Smooth muscle cell (in vitro differentiated cells): ENCODE measurements around the gene RPH3AL. TPM values are rescaled to one million over a fixed set of nuclear protein-coding genes. Genes with fewer than 3 reads are reported as not detected.

Experiments used
- DNase-seq: peaks from one replicate; lab custom pipeline; 2025; ENCODE audit not compliant: unreplicated experiment; lab: John Stamatoyannopoulos, UW
- H2AFZ ChIP-seq: fragments of 200-600 bp; sonication (generic); 2 replicates; pipeline ENCODE4 v1.6.0; 2016; ENCODE audit warnings: antibody characterized with exemption, low read depth, mild to moderate bottlenecking
- H3F3A ChIP-seq: fragments of 200-600 bp; sonication (generic); 2 replicates; pipeline ENCODE4 v1.6.0; 2017; ENCODE audit warnings: antibody characterized with exemption, low read depth
- H3K27ac ChIP-seq: fragments of 200-600 bp; sonication (generic); 2 replicates; pipeline ENCODE4 v1.5.1; 2016; ENCODE audit warnings: low read depth, mild to moderate bottlenecking
- H3K27me3 ChIP-seq: fragments of 200-600 bp; sonication (generic); 2 replicates; pipeline ENCODE4 v1.6.1; 2016; ENCODE audit warnings: low read depth, mild to moderate bottlenecking
- H3K36me3 ChIP-seq: fragments of 200-600 bp; sonication (generic); 2 replicates; pipeline ENCODE4 v1.5.1; 2016; ENCODE audit warnings: low read depth
- H3K4me1 ChIP-seq: fragments of 200-600 bp; sonication (generic); 2 replicates; pipeline ENCODE4 v1.5.1; 2016; ENCODE audit warnings: low read depth
- H3K4me2 ChIP-seq: fragments of 200-600 bp; sonication (generic); 2 replicates; pipeline ENCODE4 v1.6.0; 2016; ENCODE audit warnings: mild to moderate bottlenecking
- H3K4me3 ChIP-seq: fragments of 200-600 bp; sonication (generic); 2 replicates; pipeline ENCODE4 v1.5.1; 2016; ENCODE audit warnings: mild to moderate bottlenecking
- H3K79me2 ChIP-seq: fragments of 200-600 bp; sonication (generic); 2 replicates; pipeline ENCODE4 v1.6.0; 2016; ENCODE audit warnings: low read depth, mild to moderate bottlenecking
- H3K9ac ChIP-seq: fragments of 200-600 bp; sonication (generic); 2 replicates; pipeline ENCODE4 v1.6.0; 2016; ENCODE audit warnings: low read depth
- H3K9me3 ChIP-seq: fragments of 200-600 bp; sonication (generic); replicated peaks from 2 replicates; pipeline ENCODE4 v1.5.1; 2016; ENCODE audit warnings: low read depth
- H4K20me1 ChIP-seq: fragments of 200-600 bp; sonication (generic); 2 replicates; pipeline ENCODE4 v1.6.0; 2016; ENCODE audit warnings: low read depth
- WGBS: methylation state at CpG from one replicate; pipeline ENCODE4 v1.1.7; 2016; ENCODE audit warnings: low lambda C conversion rate; 5-methylcytosine and 5-hydroxymethylcytosine counted together
- polyA plus RNA-seq: library from polyadenylated mRNA; unstranded; fragments of >200 nt; fragmentation: Nextera tagmentation; extraction: Ambion mirVana; gene quantifications from 2 replicates; pipeline ENCODE4 v1.2.1, GENCODE V29; 2016
- total RNA-seq: library from RNA; depleted of rRNA; stranded (reverse); fragments of >200 nt; gene quantifications from 2 replicates; pipeline ENCODE4 v1.2.3, GENCODE V29; 2014
- TF ChIP-seq, protein P1 (sequence below): fragments of 200-600 bp; sonication (generic); IDR thresholded peaks from 2 replicates; pipeline ENCODE4 v1.5.1; 2017; ENCODE audit warnings: borderline replicate concordance, mild to moderate bottlenecking, antibody characterized with exemption; ENCODE audit not compliant: insufficient read depth, poor library complexity, severe bottlenecking

Gene RPH3AL
- total and polyA plus RNA-seq, 2 experiments from 2014 or later = 1.8 to 3.3 TPM

- TF ChIP-seq, protein P1, sequence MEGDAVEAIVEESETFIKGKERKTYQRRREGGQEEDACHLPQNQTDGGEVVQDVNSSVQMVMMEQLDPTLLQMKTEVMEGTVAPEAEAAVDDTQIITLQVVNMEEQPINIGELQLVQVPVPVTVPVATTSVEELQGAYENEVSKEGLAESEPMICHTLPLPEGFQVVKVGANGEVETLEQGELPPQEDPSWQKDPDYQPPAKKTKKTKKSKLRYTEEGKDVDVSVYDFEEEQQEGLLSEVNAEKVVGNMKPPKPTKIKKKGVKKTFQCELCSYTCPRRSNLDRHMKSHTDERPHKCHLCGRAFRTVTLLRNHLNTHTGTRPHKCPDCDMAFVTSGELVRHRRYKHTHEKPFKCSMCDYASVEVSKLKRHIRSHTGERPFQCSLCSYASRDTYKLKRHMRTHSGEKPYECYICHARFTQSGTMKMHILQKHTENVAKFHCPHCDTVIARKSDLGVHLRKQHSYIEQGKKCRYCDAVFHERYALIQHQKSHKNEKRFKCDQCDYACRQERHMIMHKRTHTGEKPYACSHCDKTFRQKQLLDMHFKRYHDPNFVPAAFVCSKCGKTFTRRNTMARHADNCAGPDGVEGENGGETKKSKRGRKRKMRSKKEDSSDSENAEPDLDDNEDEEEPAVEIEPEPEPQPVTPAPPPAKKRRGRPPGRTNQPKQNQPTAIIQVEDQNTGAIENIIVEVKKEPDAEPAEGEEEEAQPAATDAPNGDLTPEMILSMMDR = no peak
- no peaks in the 10 kb centered on the region for H4K20me1 ChIP-seq
- no peaks in the 10 kb centered on the region for H3F3A ChIP-seq
- no peak overlapping the region for H3K4me3 ChIP-seq
- no peak overlapping the region for H3K27ac ChIP-seq
- no peak overlapping the region for H3K9ac ChIP-seq
- H3K79me2 ChIP-seq = no peaks in the 10 kb centered on the region
- no peak overlapping the region for H2AFZ ChIP-seq
- no peaks in the 10 kb centered on the region for H3K9me3 ChIP-seq
- H3K4me1 ChIP-seq = no peaks in the 10 kb centered on the region
- no peak overlapping the region for H3K4me2 ChIP-seq
- peaks cover 12% of the 10 kb centered on the region for H3K27me3 ChIP-seq
- WGBS = 82% methylated on average over 10 of the region's 10 CpGs
- no peaks in the 10 kb centered on the region for H3K36me3 ChIP-seq
- DNase-seq = no peak
Measured at GRCh38 chr17:173166-173911, 179.3 kb downstream of the RPH3AL start.

- TF ChIP-seq, protein P1 = no peak
- Histone ChIP-seq H3K79me2 (no peaks in the 10 kb centered on the region), H3K27ac (no peak overlapping the region), H3K9ac (no peak overlapping the region), H3K4me3 (no peak overlapping the region), H3K4me1 (no peaks in the 10 kb centered on the region), H3K9me3 (no peaks in the 10 kb centered on the region), H4K20me1 (no peaks in the 10 kb centered on the region), H3F3A (no peaks in the 10 kb centered on the region), H3K4me2 (no peak overlapping the region), H3K36me3 (no peaks in the 10 kb centered on the region), H2AFZ (no peak overlapping the region), H3K27me3 (peaks cover 5% of the 10 kb centered on the region)
- DNase-seq = no peak
- WGBS = 91% methylated on average over 11 of the region's 11 CpGs
Measured at GRCh38 chr17:172401-172800, 180.2 kb downstream of the RPH3AL start.

- Histone ChIP-seq H3K9me3 (no peaks in the 10 kb centered on the region), H3K36me3 (no peaks in the 10 kb centered on the region), H3K4me1 (no peaks in the 10 kb centered on the region), H4K20me1 (no peaks in the 10 kb centered on the region), H3K4me3 (no peak overlapping the region), H3K27me3 (peaks cover under 1% of the 10 kb centered on the region), H3K4me2 (no peak overlapping the region), H3F3A (no peaks in the 10 kb centered on the region), H2AFZ (no peak overlapping the region), H3K27ac (no peak overlapping the region), H3K9ac (no peak overlapping the region), H3K79me2 (no peaks in the 10 kb centered on the region)
- TF ChIP-seq, protein P1 = no peak
- no peak for DNase-seq
- WGBS = 94% methylated on average over 10 of the region's 13 CpGs
Measured at GRCh38 chr17:171871-172270, 180.7 kb downstream of the RPH3AL start.
